ENCODE data around the gene EXD3.
A peak's percentile ranks its signal among the peaks of the same experiment; 100 is the strongest.

EXD3 gene

GRCh38 chr9:137406085-137406760, 16.7 kb downstream of the EXD3 start:
- H3K4me3 ChIP-seq (ENCODE audit: low read depth, low read length): no peak overlapping the region
- no peak for DNase-seq (ENCODE audit: low read depth)
- TF ChIP-seq, protein P1, sequence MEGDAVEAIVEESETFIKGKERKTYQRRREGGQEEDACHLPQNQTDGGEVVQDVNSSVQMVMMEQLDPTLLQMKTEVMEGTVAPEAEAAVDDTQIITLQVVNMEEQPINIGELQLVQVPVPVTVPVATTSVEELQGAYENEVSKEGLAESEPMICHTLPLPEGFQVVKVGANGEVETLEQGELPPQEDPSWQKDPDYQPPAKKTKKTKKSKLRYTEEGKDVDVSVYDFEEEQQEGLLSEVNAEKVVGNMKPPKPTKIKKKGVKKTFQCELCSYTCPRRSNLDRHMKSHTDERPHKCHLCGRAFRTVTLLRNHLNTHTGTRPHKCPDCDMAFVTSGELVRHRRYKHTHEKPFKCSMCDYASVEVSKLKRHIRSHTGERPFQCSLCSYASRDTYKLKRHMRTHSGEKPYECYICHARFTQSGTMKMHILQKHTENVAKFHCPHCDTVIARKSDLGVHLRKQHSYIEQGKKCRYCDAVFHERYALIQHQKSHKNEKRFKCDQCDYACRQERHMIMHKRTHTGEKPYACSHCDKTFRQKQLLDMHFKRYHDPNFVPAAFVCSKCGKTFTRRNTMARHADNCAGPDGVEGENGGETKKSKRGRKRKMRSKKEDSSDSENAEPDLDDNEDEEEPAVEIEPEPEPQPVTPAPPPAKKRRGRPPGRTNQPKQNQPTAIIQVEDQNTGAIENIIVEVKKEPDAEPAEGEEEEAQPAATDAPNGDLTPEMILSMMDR (IDR thresholded peaks at IDR 0.05; ENCODE audit: insufficient read depth, low read depth, low read length, missing control alignments): no peak

DNA sequence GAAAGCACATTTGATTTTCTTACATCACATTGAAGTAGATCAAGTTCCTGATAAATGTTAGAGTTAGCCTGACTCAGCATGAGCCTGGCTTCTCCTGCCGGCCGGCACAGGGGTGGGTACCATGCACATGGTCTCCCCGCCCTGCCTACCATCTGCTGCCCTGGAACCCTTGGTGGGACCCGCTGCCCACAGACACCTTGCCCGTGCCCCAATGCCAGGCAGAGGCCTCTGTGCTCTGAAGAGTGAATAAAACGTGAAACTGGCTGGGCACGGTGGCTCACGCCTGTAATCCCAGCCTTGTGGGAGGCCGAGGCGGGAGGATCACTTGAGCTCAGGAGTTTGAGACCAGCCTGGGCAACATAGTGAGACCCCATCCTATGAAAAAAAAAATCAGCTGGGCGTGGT, 17.3 kb downstream of the EXD3 start:
- TF ChIP-seq, protein P1 (IDR thresholded peaks at IDR 0.05; ENCODE audit: insufficient read depth, low read depth, low read length, missing control alignments): no peak
- no peak for DNase-seq (ENCODE audit: low read depth)
- no peak overlapping the region for H3K4me3 ChIP-seq (ENCODE audit: low read depth, low read length)

DNA sequence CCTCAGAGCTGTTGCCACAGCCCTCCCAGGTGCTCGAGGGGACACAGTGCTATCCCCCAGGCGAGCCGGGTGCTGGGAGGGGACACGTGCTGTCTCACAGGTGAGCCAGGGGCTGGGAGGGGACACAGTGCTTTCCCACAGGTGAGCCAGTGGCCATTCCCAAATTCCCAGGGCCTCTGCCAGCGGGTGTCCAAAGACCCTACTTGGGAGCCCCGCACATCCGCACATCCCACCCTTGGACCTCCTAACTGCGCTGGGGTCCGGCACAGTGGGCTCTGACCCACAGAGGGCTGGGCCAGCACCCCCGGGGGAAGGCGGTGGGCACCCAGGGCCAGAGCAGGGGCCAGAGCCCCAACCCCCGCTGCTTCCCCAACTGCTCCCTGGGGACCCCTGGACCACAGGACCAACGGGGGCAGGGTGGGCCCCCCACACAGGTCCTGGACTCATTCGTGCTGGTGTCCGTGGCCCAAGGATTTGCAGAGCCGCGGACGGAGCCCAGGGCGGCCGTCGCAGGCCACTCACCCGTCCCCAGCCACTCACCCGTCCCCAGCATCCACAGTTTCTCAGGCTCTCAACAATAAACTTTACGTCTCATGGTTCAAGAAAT, 17.9 kb downstream of the EXD3 start:
- TF ChIP-seq, protein P1 (IDR thresholded peaks at IDR 0.05; ENCODE audit: insufficient read depth, low read depth, low read length, missing control alignments): no peak
- DNase-seq (ENCODE audit: low read depth): no peak
- H3K4me3 ChIP-seq (ENCODE audit: low read depth, low read length): no peak overlapping the region

DNA sequence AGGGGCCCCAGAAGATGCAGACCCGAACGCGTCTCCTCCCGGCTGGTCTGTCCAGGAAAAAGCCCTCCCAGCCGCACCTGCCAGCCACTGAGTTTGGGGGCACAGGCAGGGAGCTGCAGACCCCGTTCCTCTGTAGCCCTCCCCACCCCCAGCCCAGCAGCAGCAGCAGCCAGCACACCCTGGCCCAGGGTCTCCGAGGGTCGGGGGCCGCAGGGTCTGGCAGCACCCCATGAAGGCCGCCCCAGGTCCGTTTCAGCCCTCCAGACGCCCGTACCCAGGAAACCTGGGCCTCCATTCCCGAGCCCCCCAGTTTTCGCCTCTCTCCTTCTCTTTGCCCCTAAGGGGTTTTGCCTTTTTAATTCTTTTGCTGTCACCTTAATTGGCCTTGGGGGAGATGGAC, 19.7 kb downstream of the EXD3 start:
- DNase-seq (ENCODE audit: low read depth): no peak
- TF ChIP-seq, protein P1 (IDR thresholded peaks at IDR 0.05; ENCODE audit: insufficient read depth, low read depth, low read length, missing control alignments): no peak
- H3K4me3 ChIP-seq (ENCODE audit: low read depth, low read length): no peak overlapping the region

GRCh38 chr9:137402746-137403145, 20.2 kb downstream of the EXD3 start:
- DNase-seq (ENCODE audit: low read depth): peak; percentile 37
- H3K4me3 ChIP-seq (ENCODE audit: low read depth, low read length): no peak overlapping the region
- TF ChIP-seq, protein P1 (IDR thresholded peaks at IDR 0.05; ENCODE audit: insufficient read depth, low read depth, low read length, missing control alignments): no peak

GRCh38 chr9:137398561-137399468, 24.1 kb downstream of the EXD3 start:
- TF ChIP-seq, protein P1 (IDR thresholded peaks at IDR 0.05; ENCODE audit: insufficient read depth, low read depth, low read length, missing control alignments): no peak
- DNase-seq (ENCODE audit: low read depth): no peak
- no peak overlapping the region for H3K4me3 ChIP-seq (ENCODE audit: low read depth, low read length)

Measured in GM12865 (cell line).